ENCODE results near the gene HPGD.
"Not testable (repeated sequence)": the region's sequence is repeated elsewhere in the genome, so short reads cannot be mapped to it uniquely, and the experiment has no call there.

The HPGD gene

DNA sequence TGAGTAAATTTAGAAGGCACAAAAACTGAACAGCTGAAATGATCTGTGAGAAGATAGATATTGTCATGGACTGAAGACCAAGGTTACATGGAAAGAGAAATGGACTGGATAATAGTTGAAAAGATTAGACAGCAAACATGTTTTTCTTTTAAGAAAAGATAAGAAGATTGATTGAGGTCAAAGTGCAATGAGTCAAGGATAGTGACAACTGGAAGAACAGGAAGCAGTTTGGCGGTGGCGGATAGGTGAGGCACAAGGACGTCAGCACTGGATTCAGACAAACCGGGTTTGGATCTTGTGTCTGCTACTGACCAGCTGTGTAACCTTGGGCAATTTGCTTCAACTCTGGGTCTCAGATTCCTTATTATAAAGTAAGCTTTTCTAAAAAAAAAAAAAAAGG is 2.0 kb upstream of the HPGD start:
- no peak for FAIRE-seq

- no peak for FAIRE-seq
Observed at GRCh38 chr4:174523025-174523693, 871 bp upstream of the HPGD start.

DNA sequence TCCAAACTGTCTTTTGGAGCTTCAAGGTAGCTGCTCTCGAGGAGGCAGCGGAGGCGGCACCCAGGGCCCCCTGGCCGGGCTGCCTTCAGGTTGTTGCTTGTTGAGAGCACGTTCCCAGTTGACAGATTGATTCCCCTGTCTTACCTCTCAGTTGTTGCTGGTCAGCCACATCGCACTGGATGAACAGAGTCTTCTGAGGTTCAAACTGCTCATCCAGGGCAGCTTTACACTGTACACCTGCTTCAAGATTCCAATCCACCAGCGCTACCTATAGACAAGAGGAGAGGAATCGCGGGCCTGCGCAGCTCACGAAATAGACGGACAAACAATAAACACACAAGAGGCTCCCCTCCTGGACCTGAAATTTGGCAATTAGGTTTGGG is 497 bp downstream of the HPGD start:
- FAIRE-seq: no peak

- no peak for FAIRE-seq
Observed at GRCh38 chr4:174520660-174521059, 1.6 kb downstream of the HPGD start.

GRCh38 chr4:174517502-174518445 is 4.5 kb downstream of the HPGD start:
- no peak for FAIRE-seq

- no peak for FAIRE-seq
Observed at GRCh38 chr4:174516794-174517193, 5.5 kb downstream of the HPGD start.

- FAIRE-seq: no peak
Observed at GRCh38 chr4:174516345-174516744, 5.9 kb downstream of the HPGD start.

GRCh38 chr4:174512745-174513144 is 9.5 kb downstream of the HPGD start:
- no peak for FAIRE-seq

DNA sequence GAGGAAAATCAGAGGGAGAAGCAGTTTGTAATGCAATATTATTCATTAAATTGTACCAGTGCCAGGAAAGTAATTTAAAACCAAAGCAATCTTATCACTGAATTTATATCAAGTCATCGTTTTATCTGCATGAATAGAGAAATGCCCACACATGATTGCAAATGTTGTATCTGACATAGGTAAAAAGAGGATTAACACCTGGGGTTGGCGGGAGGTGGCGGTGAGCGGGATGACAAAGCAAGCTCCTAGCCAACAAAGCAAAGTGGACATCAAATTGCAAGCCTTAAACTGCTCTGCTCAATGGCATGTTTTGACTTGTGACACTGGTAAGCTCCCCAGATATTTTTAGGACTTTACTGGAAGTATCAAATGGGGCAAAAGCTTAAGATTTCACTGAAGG is 16.4 kb downstream of the HPGD start:
- no peak for FAIRE-seq

DNA sequence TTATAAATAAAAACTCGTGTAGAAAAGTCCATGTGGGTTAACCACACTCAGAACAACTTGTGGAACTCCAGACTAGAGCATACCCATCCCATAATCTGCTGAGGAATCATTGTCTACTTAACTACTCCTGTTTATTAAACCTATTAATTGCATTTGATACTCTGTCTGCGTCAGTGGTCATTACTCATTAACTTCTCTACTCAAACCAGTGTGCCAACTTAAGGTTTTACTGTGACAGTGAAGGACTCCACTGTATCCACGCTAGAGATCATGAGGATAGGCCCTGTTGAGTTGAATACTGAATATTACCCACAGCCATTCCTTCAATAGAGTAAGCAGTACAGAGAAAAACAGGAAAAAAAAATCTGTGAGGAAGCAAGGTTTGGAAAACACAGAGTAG is 17.3 kb downstream of the HPGD start:
- FAIRE-seq: no peak

GRCh38 chr4:174503079-174503715 is 19.1 kb downstream of the HPGD start:
- no peak for FAIRE-seq

GRCh38 chr4:174496631-174497432 is 25.5 kb downstream of the HPGD start:
- FAIRE-seq: no peak

DNA sequence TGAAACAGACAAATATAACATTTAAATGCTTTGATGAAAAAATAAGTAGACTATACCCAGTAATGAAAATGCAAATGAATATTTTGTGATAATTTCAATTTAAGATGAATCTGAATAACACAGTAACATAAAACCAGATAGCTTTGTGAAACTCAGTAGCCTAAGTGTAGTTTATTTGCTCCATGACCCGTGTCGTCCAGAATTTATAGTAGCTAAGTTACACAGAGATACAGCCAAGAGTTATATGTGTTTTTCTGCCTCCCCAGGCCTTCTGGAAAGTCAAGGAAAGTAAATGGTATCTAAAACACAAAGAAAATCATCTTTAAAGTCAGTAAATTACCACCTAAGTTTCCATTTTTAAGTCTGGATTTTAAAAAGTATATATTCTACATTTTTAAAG is 26.7 kb downstream of the HPGD start:
- FAIRE-seq: no peak

DNA sequence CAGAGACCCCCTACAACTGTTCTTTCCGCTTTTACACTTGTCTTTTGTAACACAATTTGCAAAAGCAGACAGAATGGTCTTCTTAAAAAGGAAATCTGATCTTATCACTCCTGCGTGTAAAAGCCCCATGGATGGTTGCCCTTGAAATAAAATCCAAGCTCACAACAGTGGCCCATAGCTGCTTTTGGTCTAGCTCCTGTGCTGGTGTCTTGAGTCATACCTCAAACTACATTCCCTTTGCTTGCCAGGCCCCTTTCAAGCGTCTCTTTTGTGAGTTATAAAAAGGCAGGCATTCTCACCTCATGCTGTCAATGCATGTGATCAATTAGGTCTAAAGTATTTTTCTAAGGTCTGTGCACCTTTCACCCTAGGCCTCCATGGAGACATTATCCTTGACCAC is 27.6 kb downstream of the HPGD start:
- FAIRE-seq: no peak

DNA sequence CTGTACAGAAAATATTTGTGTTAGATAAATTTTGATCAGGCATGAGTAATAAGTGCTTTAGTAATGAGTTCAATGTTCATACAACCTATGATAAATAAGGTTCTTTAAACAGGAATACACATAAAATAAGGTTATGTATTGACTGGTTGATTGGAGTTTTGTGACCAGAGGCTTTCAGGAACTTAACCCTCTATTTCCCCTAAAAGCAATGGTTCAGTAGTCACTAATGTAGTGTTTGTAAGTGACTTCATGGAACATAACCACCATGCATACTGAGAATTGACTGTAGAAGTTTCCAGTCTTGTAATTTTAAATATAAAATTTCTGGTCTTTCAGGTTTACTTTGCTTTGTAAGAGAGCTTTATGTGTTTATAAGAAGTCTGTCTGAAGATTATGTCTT is 28.1 kb downstream of the HPGD start:
- no peak for FAIRE-seq

DNA sequence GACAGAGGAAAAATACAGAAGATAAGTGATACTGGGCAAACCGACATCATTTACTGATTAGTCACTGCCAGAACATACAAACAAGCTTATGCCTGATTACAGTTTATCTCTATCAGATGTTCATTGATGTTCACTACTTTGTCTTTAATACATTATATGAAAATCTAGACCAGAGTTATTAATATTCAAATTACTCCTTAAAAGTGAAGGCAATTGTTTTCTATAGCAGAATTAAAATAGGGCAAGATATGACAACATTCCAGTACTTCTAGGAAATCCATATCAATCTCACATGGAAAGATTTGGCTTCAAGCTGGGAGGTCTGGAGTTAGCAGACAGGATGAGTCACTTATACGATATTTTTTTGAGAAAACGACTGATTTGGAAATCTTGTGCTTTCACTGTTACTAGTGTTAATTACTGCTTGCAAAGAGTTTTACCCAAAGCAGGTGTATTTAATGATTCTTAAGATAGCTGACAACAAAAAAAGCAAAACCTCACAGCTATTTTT is 31.8 kb downstream of the HPGD start:
- no peak for FAIRE-seq

- FAIRE-seq: not testable (repeated sequence)
Observed at GRCh38 chr4:174488368-174488767, 33.9 kb downstream of the HPGD start.

GRCh38 chr4:174485025-174485424 is 37.3 kb downstream of the HPGD start:
- no peak for FAIRE-seq

DNA sequence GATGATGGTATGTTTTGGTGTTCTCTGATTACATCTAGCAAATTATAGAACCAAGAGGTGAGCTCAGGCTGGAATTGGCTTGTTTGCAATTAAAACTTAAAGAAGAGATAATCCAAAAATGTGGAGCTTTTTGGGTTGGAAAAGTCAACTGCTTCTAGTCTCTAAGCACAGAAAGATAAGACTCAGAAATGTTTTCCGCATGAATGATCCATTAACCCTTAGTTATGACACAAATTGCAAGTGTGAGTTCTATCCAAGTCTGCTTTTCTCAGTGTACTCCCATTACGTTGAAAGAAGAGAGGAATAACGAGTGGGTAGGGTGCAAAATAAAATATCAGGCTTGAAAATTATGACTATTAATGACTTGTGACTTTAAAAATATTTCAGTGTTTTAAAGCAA is 38.5 kb downstream of the HPGD start:
- FAIRE-seq: no peak

DNA sequence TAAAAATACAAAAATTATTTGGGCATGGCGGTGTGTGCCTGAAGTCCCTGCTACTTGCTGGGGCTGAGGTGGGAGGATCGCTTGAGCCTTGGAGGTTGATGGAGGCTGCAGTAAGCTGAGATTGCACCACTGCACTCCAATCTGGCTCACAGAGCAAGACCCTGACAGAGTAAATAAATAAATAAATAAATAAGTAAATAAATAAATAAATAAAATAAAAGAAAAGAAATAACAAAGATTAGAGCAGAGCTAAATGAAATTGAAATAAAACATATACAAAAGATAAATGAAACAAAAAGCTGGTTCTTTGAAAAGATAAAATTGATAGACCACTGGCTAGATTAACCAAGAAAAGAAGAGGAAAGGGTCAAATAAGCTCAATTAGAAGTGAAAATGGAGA is 43.1 kb downstream of the HPGD start:
- no peak for FAIRE-seq

DNA sequence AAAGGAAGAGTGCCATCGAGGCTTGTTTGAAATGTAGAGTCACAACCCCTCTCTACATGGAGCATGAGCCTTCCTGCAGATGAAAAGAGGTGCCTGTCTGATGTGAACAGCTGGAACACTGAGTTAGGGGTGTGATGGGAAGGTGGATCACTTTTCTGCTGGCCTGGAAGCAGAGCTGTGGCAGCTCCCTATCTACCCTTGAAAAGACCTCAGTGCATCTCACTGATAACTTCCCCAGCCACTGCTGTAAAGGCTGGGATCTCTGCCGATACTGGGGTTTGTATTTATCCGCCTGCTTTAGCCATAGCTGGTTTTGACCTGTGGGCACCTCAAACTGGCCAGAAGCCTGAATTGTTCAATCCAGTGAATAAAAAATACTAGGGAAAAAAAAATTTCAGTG is 46.8 kb downstream of the HPGD start:
- no peak for FAIRE-seq

- FAIRE-seq: no peak
Observed at GRCh38 chr4:174474457-174475075, 47.7 kb downstream of the HPGD start.
